ENCODE measurements around the gene BMP3.

Gene BMP3

DNA sequence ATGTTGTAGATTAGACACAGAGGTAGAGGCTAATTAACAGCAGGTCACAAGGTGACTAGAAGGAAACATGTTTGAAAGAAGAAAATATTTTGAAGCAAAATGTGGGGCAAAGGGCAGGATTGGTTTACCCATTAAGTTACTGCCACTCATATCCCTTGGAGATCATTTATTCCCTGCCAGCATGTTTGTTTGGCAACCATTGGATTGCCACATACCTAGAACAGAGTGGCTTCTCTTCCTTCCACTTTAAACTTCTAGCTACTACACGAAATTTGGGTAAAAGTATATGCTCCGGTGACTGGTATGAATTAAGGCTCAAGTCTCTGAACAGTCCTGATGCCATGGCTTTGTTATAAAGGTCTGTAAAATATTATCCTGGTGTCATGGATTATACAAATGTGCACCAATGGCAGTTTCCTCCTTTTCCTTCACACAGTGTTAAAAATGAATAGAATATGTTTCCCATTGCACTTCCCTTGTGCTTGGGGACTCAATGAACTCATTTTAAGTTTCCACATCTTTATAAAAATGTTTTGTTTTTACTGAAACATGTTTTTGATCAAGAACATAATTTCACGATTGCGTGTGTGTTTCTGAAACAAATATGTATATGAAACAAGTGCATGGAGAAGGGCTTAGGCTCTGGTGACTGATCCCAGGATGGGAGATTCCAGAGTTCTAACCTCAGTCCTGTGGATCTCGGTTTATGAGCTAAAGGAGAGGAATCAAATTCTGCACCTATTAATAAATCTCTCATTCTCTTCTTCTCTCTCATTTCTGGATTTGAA is 12.3 kb downstream of the BMP3 start:
- no peak for DNase-seq

DNA sequence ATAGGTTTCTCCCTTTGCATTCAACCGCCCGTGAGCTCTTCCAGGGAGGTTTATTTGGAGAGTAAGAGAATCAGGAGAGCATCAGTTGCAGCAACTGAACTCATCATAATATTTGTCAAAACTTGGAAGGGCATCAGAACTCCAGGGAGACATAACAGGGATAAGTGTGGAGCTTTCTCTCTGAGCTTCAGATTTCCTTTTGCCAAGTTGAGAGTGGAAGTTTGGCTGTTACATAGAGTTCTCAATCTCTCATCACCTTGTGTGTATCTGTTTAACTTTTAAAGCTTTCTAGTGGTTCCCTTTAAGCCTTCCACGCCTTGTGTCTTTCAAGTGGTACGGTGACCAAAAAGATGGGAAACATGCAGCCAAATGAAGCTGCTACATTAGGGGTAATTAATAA is 18.8 kb downstream of the BMP3 start:
- no peak for DNase-seq

DNA sequence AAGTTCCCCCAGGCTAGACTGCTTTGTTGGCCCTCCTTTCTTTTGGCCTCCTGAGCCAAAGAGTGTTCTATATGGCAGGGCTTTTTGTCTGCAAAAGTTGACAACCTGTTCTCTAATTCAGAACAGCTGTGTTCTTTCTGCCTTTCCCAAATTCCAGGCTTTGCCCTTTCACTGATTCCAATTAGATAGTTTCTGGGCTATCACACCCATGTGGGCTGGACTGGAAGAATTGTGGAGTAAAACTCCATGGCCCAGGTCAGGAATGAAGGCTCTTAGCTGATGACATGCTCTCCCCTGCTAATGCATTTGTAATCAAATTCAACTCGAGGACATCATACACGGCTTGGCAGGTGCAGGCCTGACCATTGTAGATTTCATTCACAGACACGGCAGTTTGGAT is 19.4 kb downstream of the BMP3 start:
- no peak for DNase-seq

DNA sequence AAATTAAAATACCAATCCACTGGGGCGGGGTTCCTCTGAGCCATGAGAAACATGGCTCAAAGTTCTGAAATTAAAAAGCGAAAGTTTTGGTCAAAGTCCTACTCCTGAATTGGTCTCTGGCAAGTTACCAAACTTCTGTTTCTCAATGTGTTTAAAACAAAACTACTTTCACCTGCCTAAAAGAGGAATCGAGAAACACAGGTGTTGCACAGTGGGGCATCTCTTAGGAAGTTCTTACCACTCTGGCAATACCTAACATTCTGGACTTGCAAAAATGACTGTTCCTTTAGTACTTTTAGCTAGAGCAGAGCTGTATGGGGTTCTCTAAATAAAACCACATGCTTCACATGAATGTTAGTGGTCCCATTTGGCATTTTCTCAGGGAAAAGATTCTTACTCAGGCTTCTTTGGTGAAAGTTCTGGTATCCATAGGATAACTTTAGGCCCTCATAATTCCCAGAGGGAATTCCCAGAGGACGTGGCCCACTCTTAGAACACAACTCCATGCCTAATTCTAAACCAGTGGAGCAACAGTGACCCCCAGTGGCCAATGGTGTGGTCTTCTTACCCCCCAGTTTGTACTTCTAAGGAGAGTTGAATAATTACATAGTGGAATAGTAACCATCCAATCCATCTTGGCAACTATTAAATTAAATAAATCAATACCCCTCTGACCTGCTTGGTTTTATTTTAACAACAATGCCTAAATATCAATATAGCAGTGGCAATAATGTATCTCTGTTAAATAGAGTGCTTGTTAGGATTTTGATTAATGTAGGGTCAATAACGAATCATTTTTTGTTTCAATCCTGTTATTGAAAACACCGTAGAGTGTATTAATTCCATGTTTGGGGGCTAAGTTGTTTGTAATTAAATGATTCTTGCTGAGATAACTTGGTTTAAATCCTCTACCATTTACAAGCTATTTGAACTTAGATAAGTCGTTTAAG is 21.9 kb downstream of the BMP3 start:
- DNase-seq = peak; percentile 66

DNA sequence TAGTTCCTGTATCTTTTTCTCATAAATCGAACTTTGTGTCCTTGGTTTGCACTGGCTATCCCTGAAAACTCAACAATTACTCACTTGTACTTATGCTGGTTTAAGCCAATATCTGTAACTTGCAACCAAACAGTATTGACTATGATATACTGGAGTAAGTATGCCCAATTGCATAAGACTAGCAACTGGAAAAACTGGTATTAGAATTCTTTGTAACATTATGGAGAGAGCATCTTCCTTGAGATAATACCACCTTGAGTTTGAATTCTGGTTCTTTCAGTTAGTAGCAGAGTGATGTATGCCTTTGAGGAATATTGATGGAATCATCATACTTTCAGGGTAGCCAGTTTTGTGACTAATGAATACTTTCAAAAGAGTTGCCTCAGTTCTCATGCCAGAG is 28.1 kb downstream of the BMP3 start:
- DNase-seq = no peak

DNA sequence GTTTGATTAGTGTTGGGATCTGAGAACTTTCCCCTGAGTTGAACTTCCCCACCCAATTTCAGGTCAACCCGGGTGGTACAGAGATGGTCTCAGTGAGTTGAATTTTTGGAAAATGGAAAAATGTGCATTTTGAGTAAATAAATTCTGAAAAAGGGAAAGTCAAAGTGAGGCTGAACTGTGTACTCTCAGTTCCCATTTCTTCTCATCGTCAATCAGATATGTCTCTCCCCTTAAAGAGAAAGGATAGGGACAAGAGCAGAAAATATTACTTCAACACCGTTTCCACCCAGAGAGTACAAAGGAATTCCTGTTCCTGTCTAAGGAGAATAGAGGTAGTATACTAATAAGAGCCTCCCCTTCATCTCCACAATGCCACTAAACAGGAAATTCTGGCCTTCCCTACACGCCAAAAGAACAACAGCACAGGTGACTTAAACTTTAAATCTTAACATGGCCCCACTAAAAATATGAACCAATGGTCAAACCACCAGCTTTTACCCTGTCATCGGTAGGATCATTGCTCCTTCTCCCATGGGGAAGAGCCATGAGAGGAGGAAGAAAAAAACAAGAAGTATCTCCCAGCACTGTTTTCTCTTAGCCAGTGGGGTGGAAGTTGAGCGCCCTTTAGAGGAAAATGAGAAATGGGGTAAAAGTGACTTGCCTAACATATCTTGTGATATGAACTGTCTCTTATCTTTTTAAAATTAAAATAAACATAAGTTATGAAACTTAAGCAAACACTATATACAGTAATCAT is 30.3 kb downstream of the BMP3 start:
- no peak for DNase-seq

DNA sequence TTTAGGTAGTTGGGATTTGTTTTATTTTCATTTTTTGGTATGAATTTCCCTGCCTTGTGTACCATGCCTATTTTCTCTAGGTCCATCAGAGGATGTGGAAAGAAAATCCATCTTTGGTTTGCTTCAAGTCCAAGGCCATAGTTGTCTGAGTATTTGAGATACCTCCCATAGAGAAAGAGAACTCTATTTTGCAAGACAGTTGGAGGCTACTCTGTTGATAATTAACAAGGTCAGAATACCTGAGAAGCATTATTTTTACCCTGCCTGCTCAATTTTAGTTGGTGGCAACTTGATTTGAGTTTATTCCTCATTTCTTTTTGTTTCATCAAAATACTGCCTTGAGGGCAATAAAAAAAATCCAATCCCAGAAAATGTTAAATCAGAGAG is 30.8 kb downstream of the BMP3 start:
- no peak for DNase-seq

DNA sequence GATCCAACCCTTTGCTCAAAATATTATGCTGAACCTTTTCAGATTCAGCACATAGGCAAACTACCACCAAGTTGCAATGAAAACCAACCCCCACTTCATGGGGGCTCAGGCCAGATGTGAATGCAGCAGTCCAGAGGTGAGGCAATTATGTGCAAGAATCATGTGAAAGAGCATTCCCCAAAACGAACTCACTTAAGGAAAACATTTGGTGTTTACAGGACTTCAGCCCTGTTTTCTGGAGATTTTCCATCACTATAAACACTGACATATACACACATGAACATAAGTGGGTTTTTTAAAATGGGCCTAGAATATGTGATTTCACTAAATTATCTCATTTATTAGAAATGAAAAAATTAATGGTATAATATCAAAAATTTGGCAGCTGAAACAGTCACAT is 31.5 kb downstream of the BMP3 start:
- no peak for DNase-seq

DNA sequence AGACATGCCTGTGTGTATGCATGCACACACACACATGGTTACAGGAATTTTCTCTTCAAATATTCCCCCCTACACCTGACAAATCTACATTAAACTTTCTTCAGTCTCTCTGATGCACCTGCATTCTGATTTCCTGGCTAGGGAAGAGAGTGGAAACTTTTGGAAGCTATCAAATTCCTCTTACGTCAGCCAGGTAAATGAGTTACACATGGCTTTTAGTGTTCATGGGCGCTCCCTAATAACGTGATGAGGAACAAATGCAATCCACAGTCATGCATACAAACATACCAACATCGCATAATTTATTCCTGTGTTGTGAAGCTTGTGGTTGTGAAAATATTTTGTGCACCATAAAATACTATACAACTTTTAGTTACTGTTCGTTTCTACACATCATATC is 34.9 kb downstream of the BMP3 start:
- no peak for DNase-seq

DNA sequence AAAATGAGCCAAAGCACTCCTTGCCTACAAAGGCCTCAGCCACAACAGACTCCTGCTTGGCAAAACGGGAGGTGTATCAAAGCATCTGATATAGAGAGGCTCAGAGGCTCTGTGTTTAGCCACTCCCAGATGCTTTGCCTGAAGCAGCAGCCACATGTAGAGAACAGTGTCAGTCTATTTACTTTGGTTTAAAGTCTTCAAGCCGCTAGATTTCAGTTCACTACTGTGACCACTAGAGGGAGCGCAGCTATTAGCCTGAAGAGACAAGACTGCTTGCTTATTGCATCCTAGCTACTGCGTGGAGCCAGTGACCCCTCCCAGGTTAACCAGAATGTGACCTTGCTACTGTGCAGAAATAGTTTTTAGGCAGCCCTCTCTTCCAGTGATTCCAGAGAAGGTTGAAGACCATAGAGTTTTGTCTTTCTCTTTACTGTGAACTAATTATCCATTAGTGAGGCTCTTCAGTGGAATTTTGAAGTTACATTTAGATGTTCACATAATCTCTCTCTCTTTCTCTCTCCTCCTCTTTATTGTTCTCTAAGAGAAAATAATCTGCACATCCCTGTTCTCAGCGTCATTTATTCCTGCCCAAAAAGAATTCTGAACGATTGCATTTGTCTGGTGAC is 39.3 kb downstream of the BMP3 start:
- peak; percentile 63 for DNase-seq

DNA sequence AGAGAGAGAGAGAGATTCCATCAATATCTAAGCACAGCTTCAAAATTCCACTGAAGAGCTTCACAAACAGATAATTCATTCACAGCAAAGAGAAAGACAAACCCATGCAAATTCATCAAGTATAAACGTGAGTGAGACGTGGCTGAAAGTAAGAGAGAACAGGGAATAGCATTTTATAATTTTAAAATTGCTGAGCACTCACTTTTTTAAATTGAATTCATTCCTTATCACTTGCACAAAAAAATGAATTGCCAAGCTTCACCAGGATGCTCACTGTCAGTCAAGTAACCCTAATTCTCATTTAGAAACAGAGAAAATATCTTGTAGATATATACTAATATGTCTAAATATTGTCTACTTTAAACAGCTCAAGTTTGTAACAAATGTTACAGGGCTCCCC is 40.5 kb downstream of the BMP3 start:
- no peak for DNase-seq

DNA sequence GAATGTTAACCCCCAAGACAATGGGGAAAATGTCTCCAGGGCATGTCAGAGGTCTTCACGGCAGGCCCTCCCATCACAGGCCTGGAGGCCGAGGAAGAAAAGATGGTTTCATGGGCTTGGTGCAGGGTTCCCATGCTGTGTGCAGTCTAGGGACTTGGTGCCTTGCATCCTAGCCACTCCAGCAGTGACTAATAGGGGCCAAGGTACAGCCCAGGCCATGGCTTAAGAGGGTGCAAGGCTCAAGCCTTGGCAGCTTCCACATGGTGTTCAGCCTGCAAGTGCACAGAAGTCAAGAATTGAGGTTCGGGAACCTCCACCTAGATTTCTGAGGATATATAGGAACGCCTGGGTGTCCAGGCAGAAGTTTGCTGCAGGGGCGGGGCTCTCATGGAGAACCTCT is 50.6 kb downstream of the BMP3 start:
- no peak for DNase-seq

DNA sequence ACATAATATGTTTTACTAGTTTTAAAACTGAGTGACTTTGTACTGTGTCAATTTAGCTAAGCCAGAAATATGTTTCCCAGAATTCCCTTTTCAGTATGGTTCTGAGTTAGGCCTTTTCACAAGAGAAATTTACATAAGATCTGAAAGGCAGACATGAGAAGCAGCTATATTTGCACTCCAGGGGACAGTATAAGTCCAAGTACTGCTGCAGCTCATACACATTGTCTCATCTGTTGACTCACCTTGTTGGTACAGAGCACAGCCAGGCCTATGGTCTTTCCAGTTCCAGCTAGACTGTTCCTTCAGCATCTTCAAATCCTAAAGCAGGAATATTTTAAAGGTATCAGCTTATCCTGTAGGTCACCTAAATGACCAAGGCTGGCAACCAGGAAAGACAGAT is 53.5 kb downstream of the BMP3 start:
- DNase-seq = no peak

DNA sequence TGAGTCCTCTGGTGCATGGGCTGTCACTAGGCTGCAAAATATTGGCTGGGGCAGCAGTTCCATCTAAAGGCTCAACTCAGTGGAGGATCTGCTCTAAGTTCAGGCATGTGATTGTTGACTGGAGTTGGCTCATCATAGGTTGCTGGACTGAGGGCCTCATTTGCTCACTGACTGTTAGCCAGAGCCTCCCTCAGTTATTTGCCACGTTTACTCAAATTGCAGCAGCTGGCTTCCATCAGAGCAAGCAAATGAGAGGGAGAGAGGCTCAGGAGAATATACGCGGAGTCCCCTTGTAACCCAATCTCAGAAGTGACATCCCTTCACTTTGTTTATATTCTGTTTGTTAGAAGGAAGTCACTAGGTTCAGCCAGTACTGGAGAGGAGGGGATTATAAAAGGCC is 54.1 kb downstream of the BMP3 start:
- no peak for DNase-seq

DNA sequence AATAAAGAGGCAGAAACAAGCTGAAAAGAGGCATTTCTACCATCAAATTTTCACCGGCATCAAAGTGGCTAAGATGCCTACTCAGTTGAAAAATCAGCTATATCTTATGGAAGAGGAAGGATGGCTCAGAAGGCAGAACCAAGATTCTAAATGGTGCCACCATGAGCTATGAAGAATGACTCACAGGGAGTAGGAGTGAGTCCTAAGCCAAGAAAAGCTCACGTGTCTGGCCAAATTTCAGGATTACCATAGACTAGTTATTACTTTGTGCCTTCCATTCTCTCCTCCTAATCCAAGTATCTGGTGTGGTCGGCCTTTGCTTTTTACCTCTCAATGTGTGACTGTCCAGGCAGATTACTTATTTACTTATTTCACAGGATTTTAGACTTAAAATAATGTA is 54.8 kb downstream of the BMP3 start:
- no peak for DNase-seq

DNA sequence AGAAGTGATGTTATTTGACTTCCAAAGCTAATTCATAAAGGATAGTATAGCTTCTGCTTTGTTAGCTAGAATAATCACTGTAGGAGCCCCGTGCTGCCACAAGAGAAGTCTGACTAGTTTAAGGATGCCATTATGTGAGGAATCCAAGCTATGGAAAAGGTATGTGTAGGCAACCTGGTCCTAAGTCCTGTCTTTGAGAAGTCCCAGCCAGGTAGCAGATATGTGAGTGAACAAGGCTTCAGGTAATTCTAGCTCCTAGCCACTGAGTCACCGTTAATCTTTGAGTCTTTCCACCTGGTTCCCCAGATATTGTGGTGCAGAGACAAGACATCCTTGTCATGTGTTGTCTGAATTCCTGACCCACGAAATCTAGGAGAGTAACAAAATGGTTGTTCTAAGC is 55.5 kb downstream of the BMP3 start:
- no peak for DNase-seq

DNA sequence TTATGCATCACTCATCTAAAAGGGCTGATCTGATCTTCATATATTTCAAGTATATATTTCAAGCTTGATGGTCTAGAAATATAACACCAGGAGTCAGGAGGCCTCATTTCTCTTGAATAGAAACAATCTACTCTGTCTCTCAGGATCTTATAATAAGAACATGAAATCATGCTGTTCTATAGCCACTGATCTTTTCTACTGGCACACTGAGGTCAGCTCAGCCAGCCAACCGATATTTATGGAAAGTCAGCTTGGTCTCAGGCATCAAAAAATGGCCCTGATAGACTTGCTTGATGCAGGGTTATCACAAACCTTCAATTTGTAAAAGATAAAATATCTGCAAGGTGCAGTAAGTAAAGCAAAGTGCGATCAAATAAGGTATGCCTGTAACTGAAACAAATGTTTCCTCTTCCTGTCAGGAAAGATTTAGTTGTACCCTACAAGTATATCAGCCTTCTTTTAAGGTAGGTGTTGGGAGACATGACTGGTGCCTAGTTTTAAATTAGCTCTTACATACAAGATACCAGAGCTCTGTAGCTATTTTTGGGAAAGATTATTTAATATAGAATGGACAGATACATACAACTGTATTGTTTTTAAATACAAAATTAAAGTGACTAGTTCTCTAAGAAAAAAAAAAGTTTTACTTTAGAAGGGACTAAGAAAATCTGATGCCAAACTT is 63.4 kb downstream of the BMP3 start:
- DNase-seq = no peak

DNA sequence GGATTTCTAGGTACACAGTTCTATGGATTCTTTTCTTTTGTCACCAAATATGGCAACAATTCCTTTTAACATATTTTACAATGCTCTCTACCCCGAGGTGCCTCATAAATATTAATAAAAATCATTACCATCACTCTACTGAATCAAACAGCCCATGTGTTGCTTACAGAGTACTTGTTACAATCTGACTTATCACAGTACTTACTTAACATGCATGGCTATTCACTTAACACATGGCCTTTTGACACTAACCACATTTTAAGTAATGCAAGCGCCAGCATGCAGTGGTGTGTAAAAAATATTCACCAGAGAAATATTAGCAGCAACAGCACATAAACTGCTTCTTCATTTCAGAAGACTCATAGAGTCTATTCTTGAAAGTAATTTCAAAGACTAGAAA is 64.9 kb downstream of the BMP3 start:
- no peak for DNase-seq

DNA sequence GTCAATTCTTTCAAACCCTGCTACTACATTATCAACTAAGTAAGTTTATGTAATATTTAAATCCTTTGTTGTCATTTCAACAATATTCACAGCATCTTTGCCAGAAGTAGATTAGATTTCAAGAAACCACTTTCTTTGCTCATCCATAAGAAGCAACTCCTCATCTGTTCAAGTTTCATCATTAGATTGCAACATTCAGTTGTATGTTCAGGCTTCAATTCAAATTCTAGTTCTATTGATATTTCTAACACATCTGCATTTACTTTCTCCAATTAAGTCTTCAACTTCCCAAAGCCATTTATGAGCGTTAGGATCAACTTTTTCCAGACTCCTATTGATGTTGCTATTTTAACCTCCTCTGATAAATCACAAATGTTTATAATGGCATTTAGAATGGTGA is 66.1 kb downstream of the BMP3 start:
- no peak for DNase-seq

DNA sequence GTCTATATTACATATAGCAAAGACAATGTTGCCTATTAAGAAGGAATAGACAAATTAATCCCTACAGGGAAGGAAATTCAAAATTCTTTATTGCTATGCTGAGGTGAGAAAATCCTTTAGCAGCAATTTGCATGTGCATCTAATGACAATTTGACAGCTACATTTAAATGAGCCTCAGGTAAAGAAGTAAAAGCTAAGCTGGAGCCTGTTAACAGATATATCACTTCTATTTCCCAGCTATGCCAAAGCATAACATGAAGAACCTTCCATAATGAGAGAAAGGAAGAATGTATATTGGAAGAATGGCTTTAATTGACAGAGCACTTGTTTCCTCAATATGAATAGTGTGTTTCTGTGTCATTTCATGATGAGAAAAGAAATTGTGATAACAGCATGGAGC is 71.6 kb downstream of the BMP3 start:
- no peak for DNase-seq

DNA sequence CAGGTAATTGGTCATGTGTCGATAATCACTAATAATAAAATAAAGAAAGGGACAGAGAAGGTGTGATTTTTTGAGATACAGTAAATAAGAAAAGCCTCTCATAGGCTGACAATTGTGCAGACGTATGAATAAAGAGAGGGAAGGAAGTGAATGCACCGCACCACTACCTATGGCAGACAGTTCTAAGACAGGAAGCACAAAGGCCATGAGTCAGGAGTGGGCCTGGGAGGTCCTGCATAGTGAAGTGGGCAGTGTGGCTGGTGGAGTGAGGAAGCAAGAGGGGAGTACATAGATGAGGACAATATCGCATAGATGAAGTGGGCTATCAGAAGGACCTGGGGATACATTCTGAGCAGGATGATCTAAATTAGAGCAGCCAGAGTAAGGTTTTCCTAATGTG is 75.6 kb downstream of the BMP3 start:
- DNase-seq = no peak

Measured in stimulated activated CD4-positive, alpha-beta T cell treated with anti-CD3 and anti-CD28 coated beads, Interleukin-15, amount 100 ng/mL, for 24 hours (primary cell).